HG03045 (cell line): ENCODE measurements around the gene ENTPD1.
"Not testable (repeated sequence)": the region's sequence is repeated elsewhere in the genome, so short reads cannot be mapped to it uniquely, and the experiment has no call there.

Experiments used
- ATAC-seq: cut with Tn5 transposase; IDR thresholded peaks from one replicate; pipeline ENCODE4 v1.9.1; 2021; ENCODE audit warnings: mild to moderate bottlenecking, moderate library complexity; ENCODE audit not compliant: unreplicated experiment

The ENTPD1 gene

GRCh38 chr10:95907456-95908253 lies 151.7 kb downstream of the ENTPD1 start, which contains the start of gene CC2D2B:
Gene CC2D2B (plus strand): TSS chr10:95907975. CDS start chr10:95911324, 3,349 bp downstream.
- ATAC-seq: peak; percentile 94

- ATAC-seq: no peak
These were observed 152.5 kb downstream of the ENTPD1 start for GRCh38 chr10:95908450-95908849.

- no peak for ATAC-seq
These were observed 153.6 kb downstream of the ENTPD1 start for GRCh38 chr10:95909561-95909960.

GRCh38 chr10:95916039-95916438 lies 160.1 kb downstream of the ENTPD1 start:
- ATAC-seq: not testable (repeated sequence)
